ENCODE results near the gene WBP1.

Gene WBP1

DNA sequence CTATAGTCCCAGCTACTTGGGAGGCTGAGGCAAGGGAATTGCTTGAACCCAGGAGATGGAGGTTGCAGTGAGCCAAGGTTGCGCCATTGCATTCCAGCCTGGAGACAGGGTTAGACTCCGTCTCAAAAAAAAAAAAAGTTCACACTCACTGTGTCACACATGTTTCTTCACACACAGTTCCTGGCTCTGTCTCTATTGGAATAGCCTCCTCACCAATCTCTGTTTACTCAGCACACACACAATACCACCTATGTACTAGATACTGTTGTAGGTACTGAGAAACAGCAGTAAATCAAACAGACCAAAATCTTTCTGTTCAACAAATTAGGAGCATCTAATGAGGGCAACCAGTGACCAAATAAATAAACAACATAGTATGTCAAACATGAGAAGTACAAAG, 27.9 kb downstream of the WBP1 start:
- no peak for DNase-seq

GRCh38 chr2:74488643-74489481, 30.6 kb downstream of the WBP1 start:
- DNase-seq: no peak

- DNase-seq: no peak
Observed at GRCh38 chr2:74489906-74490305, 31.7 kb downstream of the WBP1 start.

DNA sequence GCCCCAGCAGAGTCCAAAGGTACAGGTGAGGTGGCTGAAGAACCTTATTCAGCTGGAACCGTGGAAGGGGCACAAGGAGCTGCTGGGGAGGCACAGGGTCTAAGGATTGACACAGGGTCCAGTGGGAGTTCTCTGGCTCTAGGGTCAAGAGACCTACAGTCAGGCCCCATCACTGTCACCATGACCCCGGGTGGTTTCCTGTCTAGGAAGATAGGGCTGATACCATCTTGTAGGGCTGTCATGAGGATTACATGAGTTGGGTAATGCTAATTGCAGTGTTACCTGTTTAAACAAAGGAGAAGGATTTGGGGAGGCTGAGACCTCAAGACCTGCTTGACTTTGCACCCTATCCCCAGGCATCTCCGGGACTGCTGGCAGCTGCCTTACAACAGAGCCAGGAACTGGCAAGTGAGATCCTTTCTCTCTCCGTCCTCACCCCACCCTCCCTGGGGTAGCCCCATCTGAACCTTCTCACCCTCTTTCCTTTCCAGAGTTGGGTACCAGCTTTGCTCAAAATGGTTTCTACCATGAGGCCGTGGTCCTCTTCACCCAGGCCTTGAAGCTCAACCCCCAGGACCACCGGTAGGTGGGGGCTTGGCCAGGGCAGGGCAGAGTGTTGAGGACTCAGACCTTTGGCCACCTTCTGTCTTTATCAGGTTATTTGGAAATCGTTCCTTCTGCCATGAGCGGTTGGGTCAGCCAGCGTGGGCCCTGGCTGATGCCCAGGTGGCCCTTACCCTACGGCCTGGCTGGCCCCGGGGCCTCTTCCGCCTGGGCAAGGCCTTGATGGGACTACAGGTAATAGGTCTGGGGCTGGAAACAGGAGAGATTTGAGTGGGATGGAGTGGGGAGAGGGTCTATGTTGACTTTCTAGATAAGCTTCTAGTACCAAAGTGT, 33.7 kb downstream of the WBP1 start:
- DNase-seq: no peak

- no peak for DNase-seq
Observed at GRCh38 chr2:74493546-74493945, 35.3 kb downstream of the WBP1 start.

DNA sequence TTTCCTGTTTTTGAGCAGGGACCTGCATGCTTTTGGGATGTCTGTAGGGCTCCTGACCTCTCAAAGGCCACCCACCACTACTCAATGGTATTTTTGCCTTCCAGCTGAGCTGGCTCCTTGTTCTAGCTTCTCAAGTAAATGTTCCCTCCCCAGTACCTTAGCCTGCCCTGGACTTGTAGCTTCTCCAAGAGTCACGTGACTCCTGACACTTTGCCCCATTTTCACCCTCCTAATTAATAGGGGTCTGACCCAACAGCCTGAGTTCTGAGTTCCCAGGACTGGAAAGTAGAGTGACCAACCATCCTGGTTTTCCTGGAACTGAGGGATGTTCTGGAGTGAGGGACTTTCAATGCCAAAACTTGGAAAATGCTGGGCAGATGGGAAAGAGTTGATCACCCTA, 37.2 kb downstream of the WBP1 start:
- no peak for DNase-seq

DNA sequence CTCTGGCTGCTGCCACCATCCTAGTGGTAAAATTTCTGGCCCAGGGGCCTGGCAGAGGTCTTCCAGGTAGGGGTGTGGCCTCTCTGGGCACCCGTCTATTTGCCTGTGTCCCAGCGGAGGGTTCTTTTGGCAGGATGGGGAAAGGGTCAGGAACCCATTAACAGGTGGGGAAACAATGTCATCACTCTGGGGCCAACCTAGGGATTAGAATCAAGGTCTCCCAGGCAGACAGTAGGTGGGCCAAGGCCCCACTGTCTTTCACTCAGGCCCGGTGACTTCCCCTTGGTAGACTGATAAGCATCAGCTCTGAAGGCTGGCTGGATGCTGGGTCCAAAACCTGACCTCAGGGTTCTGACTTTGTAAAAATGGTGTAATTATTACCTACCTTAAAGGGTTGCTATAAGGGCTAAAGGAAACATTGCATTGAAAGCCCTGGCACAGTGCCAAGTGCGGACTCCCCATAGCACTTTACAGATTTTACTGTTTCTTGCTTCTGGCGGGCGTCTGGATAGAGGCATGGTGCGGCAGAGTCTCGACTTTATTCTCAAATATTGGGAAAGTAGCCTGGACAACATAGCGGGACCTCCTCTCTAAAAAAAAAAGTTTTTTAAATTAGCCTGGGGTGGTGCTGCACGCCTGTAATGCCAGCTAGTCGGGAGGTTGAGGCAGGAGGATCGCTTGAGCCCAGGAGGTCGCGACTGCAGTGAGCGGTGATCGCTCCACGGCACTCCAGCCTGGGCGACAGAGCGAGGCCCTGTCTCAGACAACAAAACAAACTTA, 38.9 kb downstream of the WBP1 start:
- DNase-seq: no peak

GRCh38 chr2:74497777-74498499, 39.7 kb downstream of the WBP1 start:
- DNase-seq: no peak

DNA sequence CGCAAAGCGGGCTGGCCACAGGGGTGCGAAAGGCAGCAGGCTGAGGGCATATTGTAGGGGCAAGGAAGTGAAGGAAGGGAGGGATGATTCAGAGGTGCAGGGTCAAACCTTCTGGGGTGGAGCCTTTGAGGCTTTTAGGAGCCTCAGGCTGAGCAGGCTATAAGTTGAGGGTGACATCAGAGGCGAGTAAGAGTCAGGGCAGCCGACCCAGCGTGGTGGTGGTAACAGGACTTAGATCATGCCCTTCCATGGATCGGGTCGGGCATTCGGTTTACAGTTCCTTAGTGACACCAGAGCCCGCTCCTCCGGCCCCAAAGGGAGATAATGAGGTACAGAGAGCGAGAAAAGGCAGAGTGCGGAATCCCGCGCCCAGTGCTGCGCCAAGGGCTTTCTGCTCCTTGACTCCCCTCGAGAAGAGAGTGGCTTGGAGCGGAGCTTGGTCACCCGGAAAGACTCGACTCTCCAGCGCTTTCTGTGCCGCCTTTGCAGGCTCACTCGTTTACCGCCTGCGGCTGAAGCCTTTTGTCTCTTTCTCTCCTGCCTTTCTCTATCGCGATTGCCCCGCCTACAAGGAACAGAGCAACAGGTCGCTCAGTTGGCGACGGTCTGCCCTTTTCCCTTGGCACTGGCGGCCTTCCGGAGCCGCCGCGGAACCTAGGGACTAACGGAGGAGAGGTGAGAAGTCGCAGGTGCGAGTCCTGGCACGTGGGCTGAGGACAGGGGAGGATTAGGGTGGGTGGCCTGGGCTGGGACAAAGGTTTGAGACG, 40.4 kb downstream of the WBP1 start:
- DNase-seq: no peak

DNA sequence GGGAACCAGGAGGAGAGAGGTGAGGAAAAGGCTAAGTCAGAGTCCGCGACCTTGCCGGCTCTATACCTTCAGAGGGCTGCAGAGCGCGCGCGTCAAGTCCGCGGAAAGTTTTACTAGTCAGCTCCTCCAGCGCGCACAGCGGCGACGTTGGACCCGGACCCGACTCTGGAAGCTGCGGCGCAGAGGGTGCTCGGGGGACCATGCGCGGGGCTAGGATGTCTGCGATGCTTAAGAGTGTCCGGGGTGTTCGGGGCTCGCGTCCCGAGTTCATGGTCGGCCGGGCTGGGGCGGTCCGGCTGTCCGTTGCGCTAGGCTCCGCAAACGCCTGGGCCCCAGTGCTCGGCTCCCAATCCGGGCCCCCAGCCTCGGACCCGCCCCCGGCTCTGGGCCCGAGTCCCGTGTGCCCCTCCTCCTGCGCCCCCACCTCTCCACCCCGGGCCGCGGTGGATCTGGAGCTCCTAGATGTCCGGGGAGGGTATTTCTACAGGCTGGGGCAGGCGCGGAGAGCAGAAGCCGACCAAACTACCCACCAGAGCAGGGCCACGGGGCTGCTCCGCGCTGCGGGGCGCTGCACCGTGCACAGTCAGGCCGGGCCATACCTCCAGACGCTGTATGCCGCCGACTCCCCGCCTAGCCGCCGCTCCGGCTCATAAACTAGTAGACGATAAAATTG, 41.2 kb downstream of the WBP1 start, which contains the start of gene LBX2:
TSS of gene LBX2 (minus strand) at position 337 of the 673 bp plus-strand sequence. CDS start at position 271, 66 bp downstream.
- no peak for DNase-seq

- no peak for DNase-seq
Observed at GRCh38 chr2:74499940-74500577, 41.8 kb downstream of the WBP1 start.

GRCh38 chr2:74500578-74500946, 42.3 kb downstream of the WBP1 start:
- no peak for DNase-seq

- no peak for DNase-seq
Observed at GRCh38 chr2:74501335-74502071, 43.3 kb downstream of the WBP1 start.

- DNase-seq: no peak
Observed at GRCh38 chr2:74502147-74502719, 44.0 kb downstream of the WBP1 start.

DNA sequence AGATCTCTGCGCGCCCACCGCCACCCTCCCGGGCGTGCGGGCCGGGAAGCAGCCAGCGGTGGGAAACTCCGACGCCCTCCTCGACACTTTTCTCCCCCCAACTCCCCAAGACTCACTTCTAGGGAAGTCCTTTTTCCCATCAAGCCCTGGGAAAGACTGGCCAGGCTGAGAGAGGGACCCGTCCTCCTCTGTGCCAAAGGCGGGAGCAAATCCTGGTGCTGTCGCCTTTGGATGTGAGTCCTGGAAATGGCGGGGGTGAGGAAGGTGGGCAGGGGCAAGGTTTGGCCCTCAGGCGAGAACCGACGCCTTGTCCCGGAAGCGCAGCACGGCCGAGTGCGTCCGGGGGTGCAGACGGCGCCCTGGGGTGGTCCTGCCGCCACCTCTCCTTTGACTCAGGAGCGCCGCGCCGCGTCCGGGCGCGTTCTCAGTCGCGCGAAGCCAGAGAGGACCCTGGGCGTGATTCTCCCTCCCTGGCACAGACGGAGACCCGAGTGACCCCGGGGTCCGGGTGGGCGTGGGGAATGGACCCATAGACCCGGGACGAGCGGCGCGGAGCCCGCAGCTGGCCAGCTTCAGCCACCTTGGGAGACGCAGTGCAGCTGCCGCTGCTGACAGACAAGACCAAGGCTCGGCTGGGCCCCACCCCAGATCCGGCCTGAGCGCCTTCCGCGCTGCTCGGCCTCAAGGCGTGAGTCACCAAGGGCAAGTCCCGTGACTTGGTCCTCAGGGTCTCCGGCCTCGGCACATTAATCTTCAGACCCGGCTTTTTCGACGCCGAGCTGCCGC, 44.7 kb downstream of the WBP1 start:
- DNase-seq: no peak

GRCh38 chr2:74503506-74504475, 45.6 kb downstream of the WBP1 start:
- DNase-seq: no peak

DNA sequence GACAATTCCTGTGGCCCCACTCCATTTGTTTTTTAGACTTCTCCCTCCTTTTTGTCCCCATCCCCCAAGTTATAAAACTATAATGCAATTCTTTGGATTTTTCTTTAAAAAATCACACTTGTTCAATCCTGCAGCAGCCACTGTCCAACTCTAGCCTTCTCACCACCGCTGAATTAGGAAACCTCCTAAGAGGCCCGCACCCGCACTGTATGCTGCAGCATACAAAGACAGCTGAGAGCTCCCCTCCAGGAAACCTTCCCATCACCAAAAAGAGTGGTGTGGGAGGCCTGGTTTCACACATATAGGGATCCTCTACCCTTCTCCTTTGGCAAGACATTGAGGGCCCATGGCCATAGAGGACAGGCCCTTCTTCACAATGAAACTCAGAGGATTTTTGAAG, 46.4 kb downstream of the WBP1 start:
- no peak for DNase-seq
